Measurements from ENCODE around the gene XPO6.

Gene XPO6

GRCh38 chr16:28186752-28187151 is 25.0 kb downstream of the XPO6 start:
- no peak for DNase-seq (ENCODE audit: low read depth in 2 of 3, low spot score in 2 of 3)

- DNase-seq (ENCODE audit: low read depth in 2 of 3, low spot score in 2 of 3) = no peak
These were observed 26.1 kb downstream of the XPO6 start for GRCh38 chr16:28185696-28186095.

GRCh38 chr16:28184625-28185024 is 27.1 kb downstream of the XPO6 start:
- no peak for DNase-seq (ENCODE audit: low read depth in 2 of 3, low spot score in 2 of 3)

GRCh38 chr16:28183930-28184329 is 27.8 kb downstream of the XPO6 start:
- no peak for DNase-seq (ENCODE audit: low read depth in 2 of 3, low spot score in 2 of 3)

GRCh38 chr16:28183484-28183883 is 28.3 kb downstream of the XPO6 start:
- no peak for DNase-seq (ENCODE audit: low read depth in 2 of 3, low spot score in 2 of 3)

GRCh38 chr16:28182801-28183200 is 29.0 kb downstream of the XPO6 start:
- no peak for DNase-seq (ENCODE audit: low read depth in 2 of 3, low spot score in 2 of 3)

- DNase-seq (ENCODE audit: low read depth in 2 of 3, low spot score in 2 of 3) = peak in 1 of 3 experiments; percentile 25
These were observed 29.6 kb downstream of the XPO6 start for GRCh38 chr16:28182183-28182582.

GRCh38 chr16:28181515-28181914 is 30.2 kb downstream of the XPO6 start:
- DNase-seq (ENCODE audit: low read depth in 2 of 3, low spot score in 2 of 3) = no peak

GRCh38 chr16:28180655-28181460 is 30.9 kb downstream of the XPO6 start:
- DNase-seq (ENCODE audit: low read depth in 2 of 3, low spot score in 2 of 3) = no peak

GRCh38 chr16:28179354-28179753 is 32.4 kb downstream of the XPO6 start:
- no peak for DNase-seq (ENCODE audit: low read depth in 2 of 3, low spot score in 2 of 3)

GRCh38 chr16:28175715-28176114 is 36.0 kb downstream of the XPO6 start:
- no peak for DNase-seq (ENCODE audit: low read depth in 2 of 3, low spot score in 2 of 3)

GRCh38 chr16:28172336-28172735 is 39.4 kb downstream of the XPO6 start:
- no peak for DNase-seq (ENCODE audit: low read depth in 2 of 3, low spot score in 2 of 3)

GRCh38 chr16:28171816-28172215 is 39.9 kb downstream of the XPO6 start:
- no peak for DNase-seq (ENCODE audit: low read depth in 2 of 3, low spot score in 2 of 3)

- DNase-seq (ENCODE audit: low read depth in 2 of 3, low spot score in 2 of 3) = no peak
These were observed 42.7 kb downstream of the XPO6 start for GRCh38 chr16:28168991-28169554.

GRCh38 chr16:28167730-28168129 is 44.0 kb downstream of the XPO6 start:
- DNase-seq (ENCODE audit: low read depth in 2 of 3, low spot score in 2 of 3) = no peak

- DNase-seq (ENCODE audit: low read depth in 2 of 3, low spot score in 2 of 3) = no peak
These were observed 44.5 kb downstream of the XPO6 start for GRCh38 chr16:28167221-28167620.

GRCh38 chr16:28166394-28167208 is 45.2 kb downstream of the XPO6 start:
- DNase-seq (ENCODE audit: low read depth in 2 of 3, low spot score in 2 of 3) = no peak

GRCh38 chr16:28165598-28165997 is 46.2 kb downstream of the XPO6 start:
- DNase-seq (ENCODE audit: low read depth in 2 of 3, low spot score in 2 of 3) = no peak

- no peak for DNase-seq (ENCODE audit: low read depth in 2 of 3, low spot score in 2 of 3)
These were observed 47.6 kb downstream of the XPO6 start for GRCh38 chr16:28164140-28164539.

- no peak for DNase-seq (ENCODE audit: low read depth in 2 of 3, low spot score in 2 of 3)
These were observed 48.1 kb downstream of the XPO6 start for GRCh38 chr16:28163699-28164098.

GRCh38 chr16:28162326-28162877 is 49.4 kb downstream of the XPO6 start:
- DNase-seq (ENCODE audit: low read depth in 2 of 3, low spot score in 2 of 3) = no peak

GRCh38 chr16:28161626-28162025 is 50.1 kb downstream of the XPO6 start:
- no peak for DNase-seq (ENCODE audit: low read depth in 2 of 3, low spot score in 2 of 3)

All from activated CD8-positive, alpha-beta memory T cell treated with anti-CD3 and anti-CD28 coated beads for 48 hours (primary cell).